K562 (cell line): ENCODE measurements around the gene ARMH1.

Source experiments
- BRD4 ChIP-seq: fragments of 200-600 bp; sonication (generic); IDR thresholded peaks from 2 replicates; pipeline ENCODE4 v1.6.1; 2017; ENCODE audit warnings: inconsistent platforms
- POLR2AphosphoS5 ChIP-seq: IDR thresholded peaks from 2 replicates; pipeline ENCODE4 v1.6.1; 2011; ENCODE audit warnings: mild to moderate bottlenecking, low read depth, low read length, moderate library complexity; ENCODE audit not compliant: control insufficient read depth, insufficient read depth
- RAD21 ChIP-seq, 2 experiments: fragments of 250-450 bp in 1 of 2; fragments of 450-650 bp in 1 of 2; sonication (Bioruptor Pico) in 1 of 2; formaldehyde crosslinking in 1 of 2; IDR thresholded peaks in 1 of 2; conservative IDR thresholded peaks in 1 of 2; 2 replicates each; pipeline versions ENCODE4 v1.4.0 to v1.8.0; 2020 to 2022; ENCODE audit warnings: mild to moderate bottlenecking in 2 of 2, moderate library complexity in 1 of 2
- ZNF282 ChIP-seq: sonication (generic); formaldehyde crosslinking; IDR thresholded peaks from 2 replicates; pipeline ENCODE4 v1.8.1; 2023; ENCODE audit warnings: missing genetic modification reagents
- TF ChIP-seq, protein P1 (sequence below), 3 experiments: IDR thresholded peaks in 2 of 3; conservative IDR thresholded peaks in 1 of 3; 2 replicates each; pipeline ENCODE4 v1.5.1; 2011 to 2012; ENCODE audit warnings: low read length in 3 of 3, mild to moderate bottlenecking in 3 of 3, control low read depth in 2 of 3, improper control_type of control experiment in 1 of 3, inconsistent platforms in 1 of 3, low read depth in 1 of 3, mixed read lengths in 1 of 3, moderate library complexity in 1 of 3; ENCODE audit not compliant: insufficient read depth in 2 of 3
- TF ChIP-seq, protein P2 (sequence below): sonication (generic); formaldehyde crosslinking; IDR thresholded peaks from 2 replicates; pipeline ENCODE4 v1.8.1; 2023; ENCODE audit warnings: mild to moderate bottlenecking, missing genetic modification reagents, moderate library complexity
- TF ChIP-seq, protein P3 (sequence below): fragments of 450-650 bp; formaldehyde crosslinking; IDR thresholded peaks from 2 replicates; pipeline ENCODE4 v1.4.0; 2020; ENCODE audit warnings: mild to moderate bottlenecking, moderate library complexity

DNA sequence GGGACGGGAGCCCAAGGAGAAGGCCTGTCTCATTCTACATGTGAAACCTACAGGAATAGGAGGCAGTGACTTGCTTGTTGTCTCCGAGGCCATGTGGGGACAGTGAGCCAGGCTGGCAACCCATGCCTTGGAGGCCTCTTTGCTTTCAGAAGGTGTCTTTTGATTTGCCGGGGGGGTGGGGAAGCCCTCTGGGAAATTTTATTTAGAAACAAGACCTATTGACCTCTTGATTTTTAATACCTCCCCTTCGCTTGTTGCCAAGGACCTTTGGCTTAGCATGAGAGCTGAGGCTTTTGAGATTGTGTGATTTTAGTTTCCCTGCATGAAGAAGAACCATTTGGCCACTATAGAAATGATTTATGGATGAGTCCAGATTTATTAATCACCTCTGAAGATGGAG is 4.1 kb downstream of the ARMH1 start:
- TF ChIP-seq, protein P1, sequence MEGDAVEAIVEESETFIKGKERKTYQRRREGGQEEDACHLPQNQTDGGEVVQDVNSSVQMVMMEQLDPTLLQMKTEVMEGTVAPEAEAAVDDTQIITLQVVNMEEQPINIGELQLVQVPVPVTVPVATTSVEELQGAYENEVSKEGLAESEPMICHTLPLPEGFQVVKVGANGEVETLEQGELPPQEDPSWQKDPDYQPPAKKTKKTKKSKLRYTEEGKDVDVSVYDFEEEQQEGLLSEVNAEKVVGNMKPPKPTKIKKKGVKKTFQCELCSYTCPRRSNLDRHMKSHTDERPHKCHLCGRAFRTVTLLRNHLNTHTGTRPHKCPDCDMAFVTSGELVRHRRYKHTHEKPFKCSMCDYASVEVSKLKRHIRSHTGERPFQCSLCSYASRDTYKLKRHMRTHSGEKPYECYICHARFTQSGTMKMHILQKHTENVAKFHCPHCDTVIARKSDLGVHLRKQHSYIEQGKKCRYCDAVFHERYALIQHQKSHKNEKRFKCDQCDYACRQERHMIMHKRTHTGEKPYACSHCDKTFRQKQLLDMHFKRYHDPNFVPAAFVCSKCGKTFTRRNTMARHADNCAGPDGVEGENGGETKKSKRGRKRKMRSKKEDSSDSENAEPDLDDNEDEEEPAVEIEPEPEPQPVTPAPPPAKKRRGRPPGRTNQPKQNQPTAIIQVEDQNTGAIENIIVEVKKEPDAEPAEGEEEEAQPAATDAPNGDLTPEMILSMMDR (IDR thresholded peaks at IDR 0.05 in 2 of 3, conservative IDR thresholded peaks at IDR 0.05 in 1 of 3; ENCODE audit: insufficient read depth in 2 of 3, low read depth in 1 of 3, low read length in 3 of 3), result no peak
- TF ChIP-seq, protein P2, sequence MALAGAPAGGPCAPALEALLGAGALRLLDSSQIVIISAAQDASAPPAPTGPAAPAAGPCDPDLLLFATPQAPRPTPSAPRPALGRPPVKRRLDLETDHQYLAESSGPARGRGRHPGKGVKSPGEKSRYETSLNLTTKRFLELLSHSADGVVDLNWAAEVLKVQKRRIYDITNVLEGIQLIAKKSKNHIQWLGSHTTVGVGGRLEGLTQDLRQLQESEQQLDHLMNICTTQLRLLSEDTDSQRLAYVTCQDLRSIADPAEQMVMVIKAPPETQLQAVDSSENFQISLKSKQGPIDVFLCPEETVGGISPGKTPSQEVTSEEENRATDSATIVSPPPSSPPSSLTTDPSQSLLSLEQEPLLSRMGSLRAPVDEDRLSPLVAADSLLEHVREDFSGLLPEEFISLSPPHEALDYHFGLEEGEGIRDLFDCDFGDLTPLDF (CRISPR knock-in tag), result no peak
- TF ChIP-seq, protein P3, sequence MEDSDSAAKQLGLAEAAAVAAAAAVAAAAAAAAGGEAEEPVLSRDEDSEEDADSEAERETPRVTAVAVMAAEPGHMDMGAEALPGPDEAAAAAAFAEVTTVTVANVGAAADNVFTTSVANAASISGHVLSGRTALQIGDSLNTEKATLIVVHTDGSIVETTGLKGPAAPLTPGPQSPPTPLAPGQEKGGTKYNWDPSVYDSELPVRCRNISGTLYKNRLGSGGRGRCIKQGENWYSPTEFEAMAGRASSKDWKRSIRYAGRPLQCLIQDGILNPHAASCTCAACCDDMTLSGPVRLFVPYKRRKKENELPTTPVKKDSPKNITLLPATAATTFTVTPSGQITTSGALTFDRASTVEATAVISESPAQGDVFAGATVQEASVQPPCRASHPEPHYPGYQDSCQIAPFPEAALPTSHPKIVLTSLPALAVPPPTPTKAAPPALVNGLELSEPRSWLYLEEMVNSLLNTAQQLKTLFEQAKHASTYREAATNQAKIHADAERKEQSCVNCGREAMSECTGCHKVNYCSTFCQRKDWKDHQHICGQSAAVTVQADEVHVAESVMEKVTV (CRISPR knock-in tag), result no peak
- TF ChIP-seq ZNF282 (CRISPR knock-in tag), result no peak
- no peak for TF ChIP-seq POLR2AphosphoS5
- no peak for TF ChIP-seq RAD21 (CRISPR knock-in tag; conservative IDR thresholded peaks at IDR 0.05 in 1 of 2, IDR thresholded peaks at IDR 0.05 in 1 of 2)
- no peak for TF ChIP-seq BRD4
